Activated B cell treated with CpG ODN at 0.5 μM for 24 hours (primary cell): ENCODE measurements around the gene PCDHGA2. TPM values are rescaled to one million over a fixed set of nuclear protein-coding genes. Genes with fewer than 3 reads are reported as not detected.

Experiments used
- ATAC-seq: fragments of 200-7000 bp; cut with Tn5 transposase; one replicate; pipeline ENCODE4 v1.10.0; 2021; ENCODE audit warnings: low read depth, mild to moderate bottlenecking, moderate library complexity
- CTCF ChIA-PET: fragments of 350-600 bp; sonication (Branson Sonifier 250); formaldehyde crosslinking; loops from one replicate; lab custom pipeline; 2021; ENCODE audit warnings: antibody characterized with exemption; lab: Charles Lee
- POLR2A ChIA-PET: fragments of 350-600 bp; sonication (Branson Sonifier 250); formaldehyde crosslinking; loops from one replicate; lab custom pipeline; 2021; ENCODE audit warnings: antibody characterized with exemption; lab: Charles Lee
- DNase-seq: peaks from one replicate; pipeline ENCODE4 v3.0.0; 2022
- H3K27ac Mint-ChIP-seq: one replicate; pipeline ENCODE4 v1.8.0; 2020; ENCODE audit warnings: mixed read lengths
- H3K27me3 Mint-ChIP-seq: one replicate; pipeline ENCODE4 v1.8.0; 2021; ENCODE audit warnings: mixed read lengths
- H3K36me3 Mint-ChIP-seq: one replicate; pipeline ENCODE4 v1.8.0; 2021; ENCODE audit warnings: low read depth, mixed read lengths
- H3K4me1 Mint-ChIP-seq: one replicate; pipeline ENCODE4 v1.8.0; 2021; ENCODE audit warnings: mixed read lengths
- H3K4me3 Mint-ChIP-seq: one replicate; pipeline ENCODE4 v1.8.0; 2020; ENCODE audit warnings: mild to moderate bottlenecking, mixed read lengths
- H3K9me3 Mint-ChIP-seq: one replicate; pipeline ENCODE4 v1.8.0; 2020; ENCODE audit warnings: mixed read lengths
- CTCF ChIP-seq: fragments of 200-600 bp; IDR thresholded peaks from one replicate; pipeline ENCODE4 v1.8.0; 2022; ENCODE audit warnings: antibody characterized with exemption, mild to moderate bottlenecking
- intact Hi-C: fragments of 100-400 bp; cut with micrococcal nuclease; formaldehyde crosslinking; loops from one replicate; pipeline ENCODE4 v1.15.1; 2024
- total RNA-seq: library from RNA; stranded (reverse); gene quantifications from 2 replicates; pipeline ENCODE4 v1.2.3, GENCODE V29; 2022

PCDHGA2 gene
- total RNA-seq, 1 donor from 2014 or later = 0.09 TPM

- ChIA-PET POLR2A (no interaction called here), CTCF (interaction anchor here (0.9 to 2.5 kb wide), 3 partner anchors 20 to 214 kb away, joined by 3 to 8 read pairs (median 3); partner anchors contain the start of gene PCDHGB3)
- Mint-ChIP-seq H3K27ac (no peak within 1 kb of the TSS), H3K4me3 (peak within 1 kb of the TSS; percentile 57), H3K27me3 (peaks cover 46% of the 10 kb centered on the region), H3K36me3 (no peaks in the 10 kb centered on the region), H3K4me1 (no peaks in the 10 kb centered on the region), H3K9me3 (peaks cover 14% of the 10 kb centered on the region)
- ATAC-seq (no peak), DNase-seq (no peak)
- intact Hi-C loops = no loop called here
- TF ChIP-seq CTCF = no peak
These were observed 11.5 kb downstream of the PCDHGA2 start, which contains the start of gene PCDHGB1 for GRCh38 chr5:141349917-141350619. TSS of gene PCDHGB1 (plus strand) at chr5:141350099. CDS start at chr5:141350261, 162 bp downstream.

GRCh38 chr5:141351591-141351990 lies 13.0 kb downstream of the PCDHGA2 start:
- ChIA-PET CTCF (interaction anchor here (1.2 to 2.5 kb wide), 2 partner anchors 31 to 212 kb away, joined by 3 to 8 read pairs; partner anchors contain the start of gene TAF7), POLR2A (no interaction called here)
- TF ChIP-seq CTCF = no peak
- intact Hi-C loops = no loop called here
- no peak overlapping the region for H3K27ac Mint-ChIP-seq
- no peak overlapping the region for H3K4me3 Mint-ChIP-seq
- no peak for DNase-seq
- ATAC-seq = no peak
- H3K27me3 Mint-ChIP-seq = peaks cover 56% of the 10 kb centered on the region
- H3K4me1 Mint-ChIP-seq = no peaks in the 10 kb centered on the region
- H3K9me3 Mint-ChIP-seq = peaks cover 13% of the 10 kb centered on the region
- H3K36me3 Mint-ChIP-seq = no peaks in the 10 kb centered on the region

GRCh38 chr5:141354900-141355469 lies 16.4 kb downstream of the PCDHGA2 start, which contains the start of gene PCDHGA4:
TSS of gene PCDHGA4 (plus strand) at chr5:141355021. CDS start at chr5:141355108, 87 bp downstream.
- DNase-seq (no peak), ATAC-seq (no peak)
- H3K4me1 Mint-ChIP-seq = no peaks in the 10 kb centered on the region
- POLR2A ChIA-PET = no interaction called here
- H3K36me3 Mint-ChIP-seq = peaks cover 2% of the 10 kb centered on the region
- CTCF ChIA-PET = interaction anchor here (1.3 kb wide), 1 partner anchor 209 kb away, joined by 5 read pairs; no protein-coding TSS in a partner anchor
- H3K4me3 Mint-ChIP-seq = no peak within 1 kb of the TSS
- TF ChIP-seq CTCF = no peak
- no peak within 1 kb of the TSS for H3K27ac Mint-ChIP-seq
- intact Hi-C loops = no loop called here
- H3K9me3 Mint-ChIP-seq = peaks cover 18% of the 10 kb centered on the region
- peaks cover 58% of the 10 kb centered on the region for H3K27me3 Mint-ChIP-seq

- DNase-seq (no peak), ATAC-seq (no peak)
- Mint-ChIP-seq H3K9me3 (peaks cover 19% of the 10 kb centered on the region), H3K4me1 (no peaks in the 10 kb centered on the region), H3K27me3 (peaks cover 59% of the 10 kb centered on the region), H3K27ac (no peak overlapping the region), H3K36me3 (peaks cover 2% of the 10 kb centered on the region), H3K4me3 (no peak overlapping the region)
- no peak for TF ChIP-seq CTCF
- intact Hi-C loops = no loop called here
- ChIA-PET POLR2A (no interaction called here), CTCF (interaction anchor here (1.3 kb wide), 1 partner anchor 208 kb away, joined by 5 read pairs; no protein-coding TSS in a partner anchor)
These were observed 17.1 kb downstream of the PCDHGA2 start for GRCh38 chr5:141355641-141356040.

- H3K4me1 Mint-ChIP-seq = no peaks in the 10 kb centered on the region
- ATAC-seq = no peak
- intact Hi-C loops = no loop called here
- ChIA-PET CTCF (interaction anchor here (1.3 kb wide), 1 partner anchor 208 kb away, joined by 5 read pairs; no protein-coding TSS in a partner anchor), POLR2A (no interaction called here)
- H3K9me3 Mint-ChIP-seq = peaks cover 22% of the 10 kb centered on the region
- H3K36me3 Mint-ChIP-seq = peaks cover 4% of the 10 kb centered on the region
- no peak overlapping the region for H3K27ac Mint-ChIP-seq
- peaks cover 60% of the 10 kb centered on the region for H3K27me3 Mint-ChIP-seq
- H3K4me3 Mint-ChIP-seq = no peak overlapping the region
- no peak for TF ChIP-seq CTCF
- DNase-seq = no peak
These were observed 17.6 kb downstream of the PCDHGA2 start for GRCh38 chr5:141356133-141356532.
